H9 (cell line): ENCODE results near the gene MAP2K1. TPM values are rescaled to one million over a fixed set of nuclear protein-coding genes. Genes with fewer than 3 reads are reported as not detected.
A peak's percentile ranks its signal among the peaks of the same experiment; 100 is the strongest.

Experiments used
- DNase-seq: peaks from one replicate; pipeline ENCODE4 v3.0.0-alpha.2; 2017
- H2AFZ ChIP-seq: one replicate; pipeline ENCODE4 v1.6.1; 2013; ENCODE audit warnings: mild to moderate bottlenecking, low read length, control low read depth, moderate library complexity
- H2AK5ac ChIP-seq: 2 replicates; pipeline ENCODE4 v1.6.1; 2013; ENCODE audit warnings: low read length, control low read depth, mixed read lengths; ENCODE audit not compliant: insufficient read length
- H2BK120ac ChIP-seq: one replicate; pipeline ENCODE4 v1.6.1; 2013; ENCODE audit warnings: low read depth, mild to moderate bottlenecking, low read length, control low read depth, inconsistent platforms; ENCODE audit not compliant: poor library complexity, severe bottlenecking
- H2BK12ac ChIP-seq: 2 replicates; pipeline ENCODE4 v1.6.1; 2013; ENCODE audit warnings: low read length, control low read depth, mixed read lengths, low read depth; ENCODE audit not compliant: insufficient read length
- H2BK15ac ChIP-seq: 2 replicates; pipeline ENCODE4 v1.6.1; 2013; ENCODE audit warnings: low read depth, low read length, control low read depth
- H2BK20ac ChIP-seq: one replicate; pipeline ENCODE4 v1.6.1; 2013; ENCODE audit warnings: low read depth, mild to moderate bottlenecking, low read length, control low read depth, inconsistent platforms; ENCODE audit not compliant: poor library complexity, severe bottlenecking
- H2BK5ac ChIP-seq: 2 replicates; pipeline ENCODE4 v1.6.1; 2013; ENCODE audit warnings: low read length, control low read depth, mixed read lengths; ENCODE audit not compliant: insufficient read length
- H3K14ac ChIP-seq: 2 replicates; pipeline ENCODE4 v1.6.1; 2013; ENCODE audit warnings: low read length, control low read depth; ENCODE audit not compliant: insufficient read depth
- H3K18ac ChIP-seq: 2 replicates; pipeline ENCODE4 v1.6.1; 2013; ENCODE audit warnings: low read depth, mild to moderate bottlenecking, mixed read lengths, low read length, control low read depth; ENCODE audit not compliant: insufficient read length
- H3K23ac ChIP-seq: 2 replicates; pipeline ENCODE4 v1.6.1; 2013; ENCODE audit warnings: low read length, control low read depth, mixed read lengths, low read depth; ENCODE audit not compliant: insufficient read length
- H3K23me2 ChIP-seq: 2 replicates; pipeline ENCODE4 v1.6.1; 2013; ENCODE audit warnings: low read depth, mild to moderate bottlenecking, mixed read lengths, low read length, control low read depth; ENCODE audit not compliant: insufficient read length, poor library complexity, severe bottlenecking
- H3K27ac ChIP-seq: 2 replicates; pipeline ENCODE4 v1.5.1; 2013; ENCODE audit warnings: low read length, control low read depth, mixed read lengths, low read depth; ENCODE audit not compliant: insufficient read length
- H3K27me3 ChIP-seq: 2 replicates; pipeline ENCODE4 v1.6.1; 2013; ENCODE audit warnings: low read length, control low read depth, inconsistent platforms; ENCODE audit not compliant: insufficient read depth
- H3K4ac ChIP-seq: 2 replicates; pipeline ENCODE4 v1.6.1; 2013; ENCODE audit warnings: low read depth, mild to moderate bottlenecking, control low read depth, inconsistent platforms, low read length, moderate library complexity
- H3K4me1 ChIP-seq: 2 replicates; pipeline ENCODE4 v1.6.1; 2013; ENCODE audit warnings: low read length, control low read depth, inconsistent platforms; ENCODE audit not compliant: insufficient read depth
- H3K4me2 ChIP-seq: 2 replicates; pipeline ENCODE4 v1.6.1; 2013; ENCODE audit warnings: low read length, control low read depth, mixed read lengths; ENCODE audit not compliant: insufficient read length, insufficient read depth
- H3K56ac ChIP-seq: 2 replicates; pipeline ENCODE4 v1.6.1; 2013; ENCODE audit warnings: low read depth, mild to moderate bottlenecking, mixed read lengths, low read length, control low read depth; ENCODE audit not compliant: insufficient read length
- H3K79me1 ChIP-seq: 2 replicates; pipeline ENCODE4 v1.6.1; 2013; ENCODE audit warnings: low read depth, mild to moderate bottlenecking, moderate library complexity, low read length, control low read depth, inconsistent platforms; ENCODE audit not compliant: insufficient read depth, poor library complexity, severe bottlenecking
- H3K79me2 ChIP-seq: 2 replicates; pipeline ENCODE4 v1.6.1; 2013; ENCODE audit warnings: low read length, control low read depth, inconsistent platforms; ENCODE audit not compliant: insufficient read depth
- H3K9ac ChIP-seq: 2 replicates; pipeline ENCODE4 v1.6.1; 2013; ENCODE audit warnings: low read length, control low read depth, mixed read lengths; ENCODE audit not compliant: insufficient read length; ENCODE audit errors: extremely low read depth
- H3K9me3 ChIP-seq: one replicate; pipeline ENCODE4 v1.6.1; 2013; ENCODE audit warnings: low read depth, low read length, inconsistent platforms; ENCODE audit not compliant: control insufficient read depth
- H3T11ph ChIP-seq: one replicate; pipeline ENCODE4 v1.6.1; 2013; ENCODE audit warnings: mild to moderate bottlenecking, low read length, control low read depth, inconsistent platforms
- H4K20me1 ChIP-seq: one replicate; pipeline ENCODE4 v1.6.1; 2013; ENCODE audit not compliant: control insufficient read depth, insufficient read length, insufficient read depth
- H4K5ac ChIP-seq: 2 replicates; pipeline ENCODE4 v1.6.1; 2013; ENCODE audit warnings: low read depth, mild to moderate bottlenecking, mixed read lengths, low read length, control low read depth; ENCODE audit not compliant: insufficient read length
- H4K8ac ChIP-seq: replicated peaks from 2 replicates; pipeline ENCODE4 v1.6.1; 2013; ENCODE audit warnings: low read length, control low read depth, mixed read lengths, low read depth; ENCODE audit not compliant: insufficient read length
- H4K91ac ChIP-seq: 2 replicates; pipeline ENCODE4 v1.6.1; 2013; ENCODE audit warnings: low read depth, mild to moderate bottlenecking, moderate library complexity, mixed read lengths, low read length, control low read depth; ENCODE audit not compliant: insufficient read length
- H3K27ac Mint-ChIP-seq, 3 experiments: 2 replicates in 2 of 3; 3 replicates in 1 of 3; pipeline ENCODE4 v1.8.0; 2020 to 2021; ENCODE audit warnings: mixed read lengths in 3 of 3, mild to moderate bottlenecking in 1 of 3, moderate library complexity in 1 of 3
- H3K27me3 Mint-ChIP-seq: 2 replicates; pipeline ENCODE4 v1.8.0; 2021; ENCODE audit warnings: low read depth, mild to moderate bottlenecking, moderate library complexity, mixed read lengths
- H3K36me3 Mint-ChIP-seq, 3 experiments: 2 replicates in 2 of 3; 3 replicates in 1 of 3; pipeline ENCODE4 v1.8.0; 2020 to 2021; ENCODE audit warnings: low read depth in 3 of 3, mixed read lengths in 3 of 3; ENCODE audit not compliant: insufficient read depth in 1 of 3
- H3K4me1 Mint-ChIP-seq, 2 experiments: 2 replicates each; pipeline ENCODE4 v1.8.0; 2020; ENCODE audit warnings: mixed read lengths in 2 of 2
- H3K4me3 Mint-ChIP-seq, 2 experiments: 2 replicates in 1 of 2; 3 replicates in 1 of 2; pipeline ENCODE4 v1.8.0; 2020 to 2021; ENCODE audit warnings: mild to moderate bottlenecking in 2 of 2, mixed read lengths in 2 of 2, moderate library complexity in 1 of 2
- H3K9me3 Mint-ChIP-seq, 2 experiments: 2 replicates in 1 of 2; 3 replicates in 1 of 2; pipeline ENCODE4 v1.8.0; 2020; ENCODE audit warnings: mild to moderate bottlenecking in 2 of 2, mixed read lengths in 2 of 2, moderate library complexity in 1 of 2
- WGBS: extraction: QIAGEN DNeasy Blood & Tissue Kit; methylation state at CpG from one replicate; pipeline ENCODE4 v1.1.7; 2013; ENCODE audit warnings: missing lambda C conversion rate, low lambda C conversion rate, mixed read lengths; ENCODE audit not compliant: insufficient read length; ENCODE audit errors: extremely low coverage; 5-methylcytosine and 5-hydroxymethylcytosine counted together
- total RNA-seq: library from RNA; stranded (reverse); gene quantifications from 2 replicates; pipeline ENCODE4 v1.2.1, GENCODE V29; 2021
- TF ChIP-seq, protein P1 (sequence below): fragments of 200-600 bp; sonication (generic); conservative IDR thresholded peaks from 3 replicates; pipeline ENCODE4 v1.8.0; 2021; ENCODE audit warnings: antibody characterized with exemption, mild to moderate bottlenecking

Gene MAP2K1
- total RNA-seq, 1 experiment from 2014 or later: 50.8 TPM

- peak within 1 kb of the TSS; percentile 85 to 87 for H3K4me3 Mint-ChIP-seq
- Histone ChIP-seq H3K56ac (no peak within 1 kb of the TSS), H2BK20ac (no peak within 1 kb of the TSS), H2BK12ac (no peak within 1 kb of the TSS), H3K79me2 (peaks cover 3% of the 10 kb centered on the region; the same call in 1 of the 2 replicates), H3K4me2 (peak within 1 kb of the TSS; percentile 86), H3K9ac (peak within 1 kb of the TSS; percentile 92), H3T11ph (no peak within 1 kb of the TSS), H4K8ac (no peak within 1 kb of the TSS), H4K91ac (no peak within 1 kb of the TSS), H3K18ac (peak within 1 kb of the TSS; percentile 82), H3K27ac (peak within 1 kb of the TSS; percentile 90), H3K9me3 (no peaks in the 10 kb centered on the region), H3K4me1 (no peaks in the 10 kb centered on the region), H3K27me3 (no peaks in the 10 kb centered on the region), H2BK120ac (no peak within 1 kb of the TSS), H2BK15ac (no peak within 1 kb of the TSS), H3K4ac (no peak within 1 kb of the TSS; the same call in 1 of the 2 replicates), H2AK5ac (no peak within 1 kb of the TSS), H4K5ac (peak within 1 kb of the TSS; percentile 36), H3K79me1 (no peaks in the 10 kb centered on the region), H3K23ac (no peak within 1 kb of the TSS), H2BK5ac (peak within 1 kb of the TSS; percentile 53), H4K20me1 (no peaks in the 10 kb centered on the region), H2AFZ (no peak within 1 kb of the TSS), H3K14ac (peak within 1 kb of the TSS; percentile 33), H3K23me2 (peaks cover 4% of the 10 kb centered on the region)
- DNase-seq: peak; percentile 98
- peaks cover 17 to 20% of the 10 kb centered on the region in 2 experiments for H3K4me1 Mint-ChIP-seq
- no CpG with 5 or more reads among the region's 43 CpGs for WGBS
- TF ChIP-seq, protein P1, sequence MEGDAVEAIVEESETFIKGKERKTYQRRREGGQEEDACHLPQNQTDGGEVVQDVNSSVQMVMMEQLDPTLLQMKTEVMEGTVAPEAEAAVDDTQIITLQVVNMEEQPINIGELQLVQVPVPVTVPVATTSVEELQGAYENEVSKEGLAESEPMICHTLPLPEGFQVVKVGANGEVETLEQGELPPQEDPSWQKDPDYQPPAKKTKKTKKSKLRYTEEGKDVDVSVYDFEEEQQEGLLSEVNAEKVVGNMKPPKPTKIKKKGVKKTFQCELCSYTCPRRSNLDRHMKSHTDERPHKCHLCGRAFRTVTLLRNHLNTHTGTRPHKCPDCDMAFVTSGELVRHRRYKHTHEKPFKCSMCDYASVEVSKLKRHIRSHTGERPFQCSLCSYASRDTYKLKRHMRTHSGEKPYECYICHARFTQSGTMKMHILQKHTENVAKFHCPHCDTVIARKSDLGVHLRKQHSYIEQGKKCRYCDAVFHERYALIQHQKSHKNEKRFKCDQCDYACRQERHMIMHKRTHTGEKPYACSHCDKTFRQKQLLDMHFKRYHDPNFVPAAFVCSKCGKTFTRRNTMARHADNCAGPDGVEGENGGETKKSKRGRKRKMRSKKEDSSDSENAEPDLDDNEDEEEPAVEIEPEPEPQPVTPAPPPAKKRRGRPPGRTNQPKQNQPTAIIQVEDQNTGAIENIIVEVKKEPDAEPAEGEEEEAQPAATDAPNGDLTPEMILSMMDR: peak; percentile 100
- H3K27me3 Mint-ChIP-seq: no peaks in the 10 kb centered on the region
- H3K9me3 Mint-ChIP-seq: no peaks in the 10 kb centered on the region; a peak in 1 of 5 replicates
- H3K27ac Mint-ChIP-seq: peak within 1 kb of the TSS; percentile 97 to 99 (median 99)
- peaks cover 40 to 93% (median 77%) of the 10 kb centered on the region in 3 experiments for H3K36me3 Mint-ChIP-seq
Observed at GRCh38 chr15:66497502-66498455, 111.1 kb downstream of the MAP2K1 start, which contains the start of gene SNAPC5. Gene SNAPC5, minus strand, starts transcription at chr15:66497762. Its CDS starts 31 bp downstream, at chr15:66497731.
